Fibroblast of the aortic adventitia (primary cell): Measurements from ENCODE around the gene CCM2. TPM values are rescaled to one million over a fixed set of nuclear protein-coding genes. Genes with fewer than 3 reads are reported as not detected.

Source experiments
- DNase-seq: peaks from one replicate; pipeline ENCODE4 v3.0.0-alpha.2; 2010; ENCODE audit warnings: low read depth
- H3K4me3 ChIP-seq: 2 replicates; pipeline ENCODE4 v1.5.1; 2011; ENCODE audit warnings: low read depth, mild to moderate bottlenecking, control low read depth, low read length, moderate library complexity
- total RNA-seq: library from RNA; depleted of rRNA; stranded (reverse); fragments of >200 nt; gene quantifications from 2 replicates; pipeline ENCODE4 v1.2.3, GENCODE V29; 2012; ENCODE audit warnings: low replicate concordance
- TF ChIP-seq, protein P1 (sequence below): IDR thresholded peaks from 2 replicates; pipeline ENCODE4 v1.5.1; 2011; ENCODE audit warnings: mild to moderate bottlenecking, low read length, control low read depth, inconsistent platforms; ENCODE audit not compliant: insufficient read depth

CCM2 gene
- total RNA-seq, 1 donor: 42.9 TPM

DNA sequence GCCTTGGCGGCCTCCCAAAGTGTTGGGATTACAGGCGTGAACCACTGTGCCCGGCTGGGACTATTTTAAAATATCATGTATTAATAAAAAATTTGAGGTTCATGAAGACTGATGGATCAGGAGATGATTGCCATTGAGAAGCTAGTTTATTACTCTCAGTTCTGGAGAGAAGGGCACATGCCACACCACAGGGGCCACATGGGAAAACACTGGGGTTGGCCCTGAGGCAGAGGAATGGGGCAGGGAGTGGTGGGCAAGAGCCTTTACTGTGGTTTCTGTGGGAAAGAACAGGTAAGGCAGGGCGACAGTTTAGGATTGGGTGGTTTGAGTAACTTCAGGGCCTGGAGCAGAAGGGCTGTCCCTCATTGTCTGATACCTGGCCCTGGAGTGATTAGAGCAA, 118.3 kb downstream of the CCM2 start:
- DNase-seq: no peak
- no peak overlapping the region for H3K4me3 ChIP-seq
- TF ChIP-seq, protein P1, sequence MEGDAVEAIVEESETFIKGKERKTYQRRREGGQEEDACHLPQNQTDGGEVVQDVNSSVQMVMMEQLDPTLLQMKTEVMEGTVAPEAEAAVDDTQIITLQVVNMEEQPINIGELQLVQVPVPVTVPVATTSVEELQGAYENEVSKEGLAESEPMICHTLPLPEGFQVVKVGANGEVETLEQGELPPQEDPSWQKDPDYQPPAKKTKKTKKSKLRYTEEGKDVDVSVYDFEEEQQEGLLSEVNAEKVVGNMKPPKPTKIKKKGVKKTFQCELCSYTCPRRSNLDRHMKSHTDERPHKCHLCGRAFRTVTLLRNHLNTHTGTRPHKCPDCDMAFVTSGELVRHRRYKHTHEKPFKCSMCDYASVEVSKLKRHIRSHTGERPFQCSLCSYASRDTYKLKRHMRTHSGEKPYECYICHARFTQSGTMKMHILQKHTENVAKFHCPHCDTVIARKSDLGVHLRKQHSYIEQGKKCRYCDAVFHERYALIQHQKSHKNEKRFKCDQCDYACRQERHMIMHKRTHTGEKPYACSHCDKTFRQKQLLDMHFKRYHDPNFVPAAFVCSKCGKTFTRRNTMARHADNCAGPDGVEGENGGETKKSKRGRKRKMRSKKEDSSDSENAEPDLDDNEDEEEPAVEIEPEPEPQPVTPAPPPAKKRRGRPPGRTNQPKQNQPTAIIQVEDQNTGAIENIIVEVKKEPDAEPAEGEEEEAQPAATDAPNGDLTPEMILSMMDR: no peak

DNA sequence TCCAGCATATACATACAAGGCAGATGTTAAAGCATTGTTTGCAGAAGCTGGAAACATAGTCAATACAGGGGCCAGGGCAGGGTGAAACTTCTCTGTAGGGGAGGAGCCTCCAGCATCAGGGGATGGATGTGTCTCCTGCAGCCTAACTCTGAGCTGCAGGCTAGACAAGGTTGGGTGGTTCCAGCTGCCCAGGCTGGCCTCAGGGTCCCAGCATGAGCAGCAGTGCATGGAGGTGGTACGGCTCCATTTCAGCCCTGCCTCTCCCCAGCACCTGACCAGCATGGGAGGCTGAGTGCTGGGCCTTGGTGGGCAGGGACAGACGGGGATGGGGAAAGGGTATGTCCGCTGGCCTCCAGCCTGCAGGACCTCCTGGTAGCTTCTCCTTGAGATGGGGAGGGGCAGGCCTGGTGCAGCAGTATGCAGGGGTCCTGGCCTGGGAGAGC, 118.9 kb downstream of the CCM2 start:
- TF ChIP-seq, protein P1: no peak
- H3K4me3 ChIP-seq: no peak overlapping the region
- no peak for DNase-seq

DNA sequence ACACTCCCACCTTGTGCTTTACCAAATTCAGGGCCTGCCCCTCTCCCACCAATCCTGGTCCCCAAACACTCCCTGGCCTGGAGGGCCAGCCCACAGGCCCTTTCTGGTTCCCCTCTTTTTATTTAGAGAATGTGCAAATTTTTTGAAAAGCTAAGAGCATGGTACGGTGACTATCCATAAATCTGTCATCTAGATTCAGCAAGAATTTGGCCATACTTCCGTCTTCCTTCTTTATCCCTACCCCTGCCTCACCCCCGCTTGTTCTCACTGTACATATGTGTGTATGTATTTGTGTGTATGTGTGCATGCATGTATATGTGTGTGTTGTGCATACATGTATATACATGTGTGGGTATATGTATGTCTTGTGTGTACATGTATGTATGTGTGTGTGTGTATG, 119.5 kb downstream of the CCM2 start:
- DNase-seq: no peak
- H3K4me3 ChIP-seq: no peak overlapping the region
- TF ChIP-seq, protein P1: no peak

DNA sequence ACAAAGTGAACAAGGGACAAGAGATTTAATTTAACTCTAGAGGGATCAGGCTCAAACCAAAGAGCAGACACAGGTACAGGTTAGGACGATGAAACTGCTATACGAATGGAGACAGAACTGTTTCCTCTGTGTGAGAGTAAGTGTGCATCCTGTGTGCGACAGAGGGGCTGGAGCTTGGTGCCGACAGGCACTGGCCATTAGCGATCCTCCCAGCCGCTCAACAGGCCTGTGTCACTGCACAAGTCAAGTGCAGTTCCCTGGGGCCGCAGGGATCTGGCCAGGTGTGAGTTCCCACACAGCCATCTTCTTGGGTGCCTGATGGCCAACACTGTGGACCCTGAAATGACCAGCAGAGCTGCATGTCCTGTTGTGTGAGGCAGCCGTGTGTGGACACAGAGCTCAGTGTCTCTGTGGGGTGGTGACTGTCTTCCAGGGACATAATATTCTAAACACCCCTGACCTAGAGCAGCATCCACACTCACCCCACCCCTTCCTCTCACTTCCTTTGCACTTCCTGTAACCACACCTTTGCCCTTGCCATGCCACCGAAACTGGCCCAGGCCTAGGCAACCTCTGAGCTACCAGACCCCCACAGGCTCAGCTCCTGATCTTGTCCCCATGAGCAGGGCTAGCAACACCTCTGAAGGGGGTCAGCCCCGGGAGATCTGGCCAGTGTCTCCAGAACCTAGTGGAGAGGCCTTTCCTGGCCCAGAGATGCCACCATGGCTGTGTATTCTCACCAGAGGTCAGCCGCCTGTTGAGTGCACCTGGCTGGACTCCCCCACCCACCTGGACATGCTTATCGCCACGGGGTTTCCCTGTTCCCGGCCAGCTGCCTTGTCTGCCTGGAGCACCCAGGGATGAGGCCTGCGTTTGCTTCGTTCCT, 123.2 kb downstream of the CCM2 start:
- H3K4me3 ChIP-seq: no peak overlapping the region
- TF ChIP-seq, protein P1: no peak
- no peak for DNase-seq

DNA sequence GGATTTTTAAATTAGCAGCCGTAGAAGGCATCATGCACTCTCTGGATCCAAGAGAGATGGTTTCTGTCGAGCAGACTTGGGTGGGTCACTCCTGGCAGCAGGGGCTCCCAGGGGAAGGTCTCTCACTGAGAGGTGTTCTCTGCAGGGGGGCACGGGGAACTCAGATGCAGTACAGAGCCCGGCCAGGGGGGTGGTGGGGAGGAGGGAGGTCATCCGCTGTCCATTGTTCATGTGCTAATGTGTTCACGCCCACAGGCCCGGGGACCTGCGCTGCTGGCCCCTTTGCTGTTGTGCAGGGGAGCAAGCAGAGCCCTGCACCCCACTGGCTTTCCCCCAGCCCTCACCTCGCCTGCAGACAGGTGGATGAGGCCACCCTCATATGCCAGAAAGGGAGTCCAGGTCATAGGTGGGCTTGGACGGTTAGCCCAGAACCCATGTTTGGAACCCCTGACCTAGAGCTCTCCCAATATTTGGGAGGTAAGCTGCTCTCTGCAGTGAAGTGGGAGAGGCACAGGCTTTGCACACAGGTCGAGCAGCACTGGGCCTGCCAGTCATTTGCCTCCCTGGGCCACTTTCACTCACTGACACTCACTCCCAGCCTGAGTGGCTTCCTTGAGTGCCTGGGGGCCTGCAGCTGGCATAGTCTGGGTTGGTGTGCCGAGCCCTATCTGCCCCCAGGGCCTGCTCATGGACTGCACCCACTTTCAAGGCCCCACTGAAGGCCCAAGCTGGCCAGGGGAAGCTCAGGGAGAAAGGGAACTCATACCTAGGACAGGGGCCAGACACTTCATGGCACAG, 124.1 kb downstream of the CCM2 start:
- H3K4me3 ChIP-seq: no peak overlapping the region
- no peak for DNase-seq
- TF ChIP-seq, protein P1: no peak

DNA sequence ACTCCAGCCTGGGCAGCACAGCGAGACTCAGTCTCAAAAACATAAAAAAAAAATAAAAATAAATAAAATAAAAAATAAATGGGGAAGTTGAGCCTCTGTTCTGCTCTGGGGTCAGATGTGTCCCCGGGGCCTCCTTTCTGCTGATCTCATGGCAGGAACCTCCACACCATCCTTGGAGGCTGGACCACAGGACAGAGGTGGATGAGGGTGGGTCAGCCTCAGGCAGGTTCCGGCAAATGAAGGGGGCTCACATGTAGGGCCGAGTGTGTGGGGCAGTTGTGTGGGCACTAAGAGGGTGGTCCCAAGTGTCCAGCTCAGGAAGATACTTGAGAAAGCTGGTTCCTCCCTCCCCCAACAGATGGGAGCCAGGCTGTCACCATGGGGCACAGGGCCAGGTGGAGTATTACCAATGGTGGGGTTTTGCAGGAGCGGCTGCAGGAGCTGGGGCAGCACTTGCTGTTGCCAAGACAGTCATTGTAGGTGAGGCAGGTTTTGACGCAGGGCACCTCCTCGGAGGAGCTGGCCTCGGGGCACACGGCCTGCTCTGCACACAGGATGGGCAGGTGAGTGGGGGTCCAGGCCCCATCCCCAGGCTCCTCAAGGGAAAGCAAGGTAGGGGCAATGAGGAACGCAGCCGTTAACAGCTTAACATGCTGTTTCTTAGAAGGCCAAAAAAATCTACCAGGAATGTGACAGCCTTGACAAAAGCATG, 125.3 kb downstream of the CCM2 start:
- TF ChIP-seq, protein P1: no peak
- H3K4me3 ChIP-seq: no peak overlapping the region

More for the DNA sequence above, 125.3 kb downstream of the CCM2 start:
- DNase-seq: no peak
